PC-3 (cell line): ENCODE measurements around the gene CANT1. TPM values are rescaled to one million over a fixed set of nuclear protein-coding genes. Genes with fewer than 3 reads are reported as not detected.

ENCODE experiments used
- ATAC-seq: fragments of 200-7000 bp; cut with Tn5 transposase; 2 replicates; pipeline ENCODE4 v1.9.1; 2020; ENCODE audit warnings: mild to moderate bottlenecking, moderate library complexity
- BruUV-seq: library from RNA; stranded (reverse); fragments of 400-500 nt; replicated peaks from 2 replicates; lab custom pipeline; 2021; lab: Mats Ljungman, UMichigan
- CTCF ChIA-PET: fragments of 300-600 bp; sonication (Branson Sonifier 250); formaldehyde crosslinking; loops from one replicate; lab custom pipeline; 2022; ENCODE audit warnings: antibody characterized with exemption; lab: Charles Lee
- POLR2A ChIA-PET: fragments of 300-600 bp; sonication (Branson Sonifier 250); formaldehyde crosslinking; loops from one replicate; lab custom pipeline; 2022; ENCODE audit warnings: antibody characterized with exemption; ENCODE audit not compliant: unreplicated experiment; lab: Charles Lee
- DNase-seq: peaks from one replicate; pipeline ENCODE4 v3.0.0-alpha.2; 2015
- H2AFZ ChIP-seq: fragments of 300-600 bp; sonication (generic); 2 replicates; pipeline ENCODE4 v1.6.0; 2016; ENCODE audit warnings: antibody characterized with exemption, low read length
- H3F3A ChIP-seq: fragments of 300-600 bp; sonication (generic); one replicate; pipeline ENCODE4 v1.6.0; 2017; ENCODE audit warnings: antibody characterized with exemption, low read length, control low read depth, mild to moderate bottlenecking; ENCODE audit not compliant: unreplicated experiment
- H3K27ac ChIP-seq: fragments of 300-600 bp; sonication (generic); 2 replicates; pipeline ENCODE4 v1.5.1; 2016; ENCODE audit warnings: mild to moderate bottlenecking, low read length
- H3K27me3 ChIP-seq: fragments of 300-600 bp; sonication (generic); 2 replicates; pipeline ENCODE4 v1.6.1; 2016; ENCODE audit warnings: low read length, mixed read lengths
- H3K36me3 ChIP-seq: fragments of 300-600 bp; sonication (generic); 2 replicates; pipeline ENCODE4 v1.6.1; 2016; ENCODE audit warnings: low read depth, mixed run types, low read length, mixed read lengths
- H3K4me1 ChIP-seq: fragments of 300-600 bp; sonication (generic); 2 replicates; pipeline ENCODE4 v1.5.1; 2016; ENCODE audit warnings: low read length; ENCODE audit not compliant: insufficient read depth
- H3K4me2 ChIP-seq: fragments of 300-600 bp; sonication (generic); 2 replicates; pipeline ENCODE4 v1.6.0; 2016; ENCODE audit warnings: low read length
- H3K4me3 ChIP-seq: fragments of 300-600 bp; sonication (generic); 2 replicates; pipeline ENCODE4 v1.5.1; 2016; ENCODE audit warnings: mild to moderate bottlenecking, low read length, mixed read lengths
- H3K79me2 ChIP-seq: fragments of 300-600 bp; sonication (generic); 2 replicates; pipeline ENCODE4 v1.6.1; 2017; ENCODE audit warnings: low read length, mixed read lengths
- H3K9ac ChIP-seq: fragments of 300-600 bp; sonication (generic); 2 replicates; pipeline ENCODE4 v1.6.0; 2016; ENCODE audit warnings: mild to moderate bottlenecking, low read length
- H3K9me2 ChIP-seq: fragments of 300-600 bp; sonication (generic); replicated peaks from 2 replicates; pipeline ENCODE4 v1.6.1; 2016; ENCODE audit warnings: mixed run types, low read length, mixed read lengths
- H3K9me3 ChIP-seq: fragments of 300-600 bp; sonication (generic); 2 replicates; pipeline ENCODE4 v1.6.1; 2016; ENCODE audit warnings: low read length, mixed read lengths
- H4K20me1 ChIP-seq: fragments of 300-600 bp; sonication (generic); 2 replicates; pipeline ENCODE4 v1.6.1; 2016; ENCODE audit warnings: low read length, mixed read lengths
- EZH2 ChIP-seq: fragments of 300-600 bp; sonication (generic); IDR thresholded peaks from one replicate; pipeline ENCODE4 v1.6.1; 2017; ENCODE audit warnings: antibody characterized with exemption, mild to moderate bottlenecking, low read length; ENCODE audit not compliant: unreplicated experiment
- EZH2phosphoT487 ChIP-seq: fragments of 300-600 bp; sonication (generic); IDR thresholded peaks from 2 replicates; pipeline ENCODE4 v1.6.1; 2018; ENCODE audit warnings: mild to moderate bottlenecking, antibody characterized with exemption, low read length, borderline replicate concordance
- intact Hi-C: fragments of 100-400 bp; cut with micrococcal nuclease; formaldehyde crosslinking; loops from 2 replicates; pipeline ENCODE4 v1.9.0; 2023
- total RNA-seq: library from RNA; depleted of rRNA; stranded (reverse); fragments of >200 nt; gene quantifications from 2 replicates; pipeline ENCODE4 v1.2.3, GENCODE V29; 2014
- TF ChIP-seq, protein P1 (sequence below): fragments of 300-600 bp; sonication (generic); conservative IDR thresholded peaks from 2 replicates; pipeline ENCODE4 v1.5.1; 2017; ENCODE audit warnings: antibody characterized with exemption, low read depth, mild to moderate bottlenecking, low read length

The CANT1 gene
- total RNA-seq, 1 experiment from 2014 or later: 191 TPM

- intact Hi-C loops: no loop called here
- Histone ChIP-seq H3F3A (no peaks in the 10 kb centered on the region), H3K36me3 (no peaks in the 10 kb centered on the region), H3K27ac (peak overlapping the region; percentile 23; the same call in 1 of the 2 replicates), H3K79me2 (no peaks in the 10 kb centered on the region), H3K4me1 (peaks cover 14% of the 10 kb centered on the region), H3K9me2 (no peaks in the 10 kb centered on the region), H3K9ac (no peak overlapping the region), H4K20me1 (no peaks in the 10 kb centered on the region), H3K27me3 (no peaks in the 10 kb centered on the region), H3K4me3 (no peak overlapping the region), H2AFZ (0 out of 2 replicates have a peak overlapping the region, but pooled peaks have one; percentile 12), H3K9me3 (no peaks in the 10 kb centered on the region), H3K4me2 (peak overlapping the region; percentile 33; the same call in 1 of the 2 replicates)
- BruUV-seq: no TSS peak
- ChIA-PET CTCF (interaction anchor here (1.0 kb wide), 1 partner anchor 79 kb away, joined by 3 read pairs; no protein-coding TSS in a partner anchor), POLR2A (no interaction called here)
- TF ChIP-seq EZH2phosphoT487 (no peak), EZH2 (no peak)
- TF ChIP-seq, protein P1, sequence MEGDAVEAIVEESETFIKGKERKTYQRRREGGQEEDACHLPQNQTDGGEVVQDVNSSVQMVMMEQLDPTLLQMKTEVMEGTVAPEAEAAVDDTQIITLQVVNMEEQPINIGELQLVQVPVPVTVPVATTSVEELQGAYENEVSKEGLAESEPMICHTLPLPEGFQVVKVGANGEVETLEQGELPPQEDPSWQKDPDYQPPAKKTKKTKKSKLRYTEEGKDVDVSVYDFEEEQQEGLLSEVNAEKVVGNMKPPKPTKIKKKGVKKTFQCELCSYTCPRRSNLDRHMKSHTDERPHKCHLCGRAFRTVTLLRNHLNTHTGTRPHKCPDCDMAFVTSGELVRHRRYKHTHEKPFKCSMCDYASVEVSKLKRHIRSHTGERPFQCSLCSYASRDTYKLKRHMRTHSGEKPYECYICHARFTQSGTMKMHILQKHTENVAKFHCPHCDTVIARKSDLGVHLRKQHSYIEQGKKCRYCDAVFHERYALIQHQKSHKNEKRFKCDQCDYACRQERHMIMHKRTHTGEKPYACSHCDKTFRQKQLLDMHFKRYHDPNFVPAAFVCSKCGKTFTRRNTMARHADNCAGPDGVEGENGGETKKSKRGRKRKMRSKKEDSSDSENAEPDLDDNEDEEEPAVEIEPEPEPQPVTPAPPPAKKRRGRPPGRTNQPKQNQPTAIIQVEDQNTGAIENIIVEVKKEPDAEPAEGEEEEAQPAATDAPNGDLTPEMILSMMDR: no peak
- ATAC-seq: peak; percentile 74
- peak; percentile 76 for DNase-seq
Observed at GRCh38 chr17:78962345-78962983, 47.1 kb downstream of the CANT1 start.

- Histone ChIP-seq H3K4me2 (no peak overlapping the region), H3K36me3 (no peaks in the 10 kb centered on the region), H4K20me1 (no peaks in the 10 kb centered on the region), H3F3A (no peaks in the 10 kb centered on the region), H3K27ac (no peak overlapping the region), H3K79me2 (no peaks in the 10 kb centered on the region), H3K27me3 (no peaks in the 10 kb centered on the region), H3K9ac (no peak overlapping the region), H3K9me3 (no peaks in the 10 kb centered on the region), H3K4me1 (peaks cover 14% of the 10 kb centered on the region), H3K9me2 (no peaks in the 10 kb centered on the region), H3K4me3 (no peak overlapping the region), H2AFZ (no peak overlapping the region)
- ChIA-PET CTCF (no interaction called here), POLR2A (no interaction called here)
- ATAC-seq (no peak), DNase-seq (no peak)
- TF ChIP-seq EZH2phosphoT487 (no peak), EZH2 (no peak)
- TF ChIP-seq, protein P1: no peak
- intact Hi-C loops: no loop called here
- no TSS peak for BruUV-seq
Observed at GRCh38 chr17:78961571-78961970, 48.0 kb downstream of the CANT1 start.

GRCh38 chr17:78960928-78961327 lies 48.6 kb downstream of the CANT1 start:
- H3K4me3 ChIP-seq: no peak overlapping the region
- POLR2A ChIA-PET: no interaction called here
- CTCF ChIA-PET: no interaction called here
- intact Hi-C loops: no loop called here
- H3K79me2 ChIP-seq: no peaks in the 10 kb centered on the region
- peaks cover 14% of the 10 kb centered on the region for H3K4me1 ChIP-seq
- TF ChIP-seq, protein P1: no peak
- TF ChIP-seq EZH2 (no peak), EZH2phosphoT487 (no peak)
- H3K36me3 ChIP-seq: no peaks in the 10 kb centered on the region
- H4K20me1 ChIP-seq: no peaks in the 10 kb centered on the region
- no peak overlapping the region for H3K4me2 ChIP-seq
- no peaks in the 10 kb centered on the region for H3K9me3 ChIP-seq
- no peak overlapping the region for H3K27ac ChIP-seq
- BruUV-seq: no TSS peak
- H3K9ac ChIP-seq: no peak overlapping the region
- DNase-seq (no peak), ATAC-seq (no peak)
- no peak overlapping the region for H2AFZ ChIP-seq
- H3F3A ChIP-seq: no peaks in the 10 kb centered on the region
- no peaks in the 10 kb centered on the region for H3K9me2 ChIP-seq
- no peaks in the 10 kb centered on the region for H3K27me3 ChIP-seq
